ENCODE results near the gene S1PR3.

- TF ChIP-seq POLR2AphosphoS5 (IDR thresholded peaks at IDR 0.05; ENCODE audit: low read depth, low read length) (no peak), POLR2A (IDR thresholded peaks at IDR 0.05; ENCODE audit: low read depth, low read length) (no peak)
Observed at GRCh38 chr9:88980740-88981203, 10.5 kb upstream of the S1PR3 start.

Measured in GM12892 (cell line).